Measurements from ENCODE around the gene MGAM2. TPM values are rescaled to one million over a fixed set of nuclear protein-coding genes. Genes with fewer than 3 reads are reported as not detected.

The MGAM2 gene
- total RNA-seq (1 to 10 TPM in 1 of 2 donors, under 1 TPM in 1; 0.03 to 4.6 TPM), polyA plus RNA-seq (ENCODE audit: insufficient read length in 6 of 6) (under 1 TPM; 0.07 to 0.37 (median 0.17) TPM)
- long read RNA-seq, donor 1, result 0 reads
- long read RNA-seq, donor 2, result 0 reads
- long read RNA-seq, donor 3, result 0 reads
- long read RNA-seq, donor 4, partial matches to known transcripts, result 0 of 1 reads
- long read RNA-seq, donor 4, other reads (novel, unspliced or antisense), result 1 of 1 reads
- long read RNA-seq, donor 5, result 0 reads
- long read RNA-seq, donor 6, result 0 reads
- long read RNA-seq, donor 7, result 0 reads
- long read RNA-seq, donor 8, result 0 reads
- long read RNA-seq, donor 9, result 0 reads
- long read RNA-seq, donor 10, result 0 reads
- long read RNA-seq, donor 11, result 0 reads
- long read RNA-seq, donor 12, result 0 reads

DNA sequence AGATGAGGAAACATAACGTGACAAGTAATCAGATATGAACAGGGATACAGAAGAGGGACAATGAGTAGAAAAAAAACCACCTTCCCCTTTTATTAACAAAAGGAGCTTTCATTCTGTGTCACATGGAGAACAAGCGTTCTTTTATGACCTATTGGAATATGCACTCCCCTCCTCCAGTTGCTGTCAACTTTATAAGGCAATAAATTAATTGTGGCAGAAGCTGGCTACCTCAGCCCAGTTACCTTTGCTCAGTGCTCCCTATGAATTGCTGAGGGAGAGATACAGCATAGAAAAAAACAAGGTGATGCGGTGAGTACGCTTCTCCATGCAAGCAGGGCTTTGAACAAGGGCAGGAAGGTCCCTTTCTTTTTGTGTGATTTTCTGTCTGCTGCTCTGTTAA lies at the start of gene MGAM2:
TSS of gene MGAM2 (plus strand) at position 220 of the 400 bp plus-strand sequence. CDS start 5,156 bp downstream, outside the sequence.
- Histone ChIP-seq H3K36me3 (no peaks in the 10 kb centered on the region), H3K4me1 (peaks cover 0 to 2% of the 10 kb centered on the region in 2 donors), H3K27ac (no peak within 1 kb of the TSS), H3K9me3 (no peaks in the 10 kb centered on the region), H3K4me3 (no peak within 1 kb of the TSS), H3K27me3 (no peaks in the 10 kb centered on the region)
- ATAC-seq (no peak), DNase-seq (no peak)
- TF ChIP-seq, protein P1, sequence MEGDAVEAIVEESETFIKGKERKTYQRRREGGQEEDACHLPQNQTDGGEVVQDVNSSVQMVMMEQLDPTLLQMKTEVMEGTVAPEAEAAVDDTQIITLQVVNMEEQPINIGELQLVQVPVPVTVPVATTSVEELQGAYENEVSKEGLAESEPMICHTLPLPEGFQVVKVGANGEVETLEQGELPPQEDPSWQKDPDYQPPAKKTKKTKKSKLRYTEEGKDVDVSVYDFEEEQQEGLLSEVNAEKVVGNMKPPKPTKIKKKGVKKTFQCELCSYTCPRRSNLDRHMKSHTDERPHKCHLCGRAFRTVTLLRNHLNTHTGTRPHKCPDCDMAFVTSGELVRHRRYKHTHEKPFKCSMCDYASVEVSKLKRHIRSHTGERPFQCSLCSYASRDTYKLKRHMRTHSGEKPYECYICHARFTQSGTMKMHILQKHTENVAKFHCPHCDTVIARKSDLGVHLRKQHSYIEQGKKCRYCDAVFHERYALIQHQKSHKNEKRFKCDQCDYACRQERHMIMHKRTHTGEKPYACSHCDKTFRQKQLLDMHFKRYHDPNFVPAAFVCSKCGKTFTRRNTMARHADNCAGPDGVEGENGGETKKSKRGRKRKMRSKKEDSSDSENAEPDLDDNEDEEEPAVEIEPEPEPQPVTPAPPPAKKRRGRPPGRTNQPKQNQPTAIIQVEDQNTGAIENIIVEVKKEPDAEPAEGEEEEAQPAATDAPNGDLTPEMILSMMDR (IDR thresholded peaks at IDR 0.05), result no peak
- intact Hi-C loops (cut with DNase I), result no loop called here

DNA sequence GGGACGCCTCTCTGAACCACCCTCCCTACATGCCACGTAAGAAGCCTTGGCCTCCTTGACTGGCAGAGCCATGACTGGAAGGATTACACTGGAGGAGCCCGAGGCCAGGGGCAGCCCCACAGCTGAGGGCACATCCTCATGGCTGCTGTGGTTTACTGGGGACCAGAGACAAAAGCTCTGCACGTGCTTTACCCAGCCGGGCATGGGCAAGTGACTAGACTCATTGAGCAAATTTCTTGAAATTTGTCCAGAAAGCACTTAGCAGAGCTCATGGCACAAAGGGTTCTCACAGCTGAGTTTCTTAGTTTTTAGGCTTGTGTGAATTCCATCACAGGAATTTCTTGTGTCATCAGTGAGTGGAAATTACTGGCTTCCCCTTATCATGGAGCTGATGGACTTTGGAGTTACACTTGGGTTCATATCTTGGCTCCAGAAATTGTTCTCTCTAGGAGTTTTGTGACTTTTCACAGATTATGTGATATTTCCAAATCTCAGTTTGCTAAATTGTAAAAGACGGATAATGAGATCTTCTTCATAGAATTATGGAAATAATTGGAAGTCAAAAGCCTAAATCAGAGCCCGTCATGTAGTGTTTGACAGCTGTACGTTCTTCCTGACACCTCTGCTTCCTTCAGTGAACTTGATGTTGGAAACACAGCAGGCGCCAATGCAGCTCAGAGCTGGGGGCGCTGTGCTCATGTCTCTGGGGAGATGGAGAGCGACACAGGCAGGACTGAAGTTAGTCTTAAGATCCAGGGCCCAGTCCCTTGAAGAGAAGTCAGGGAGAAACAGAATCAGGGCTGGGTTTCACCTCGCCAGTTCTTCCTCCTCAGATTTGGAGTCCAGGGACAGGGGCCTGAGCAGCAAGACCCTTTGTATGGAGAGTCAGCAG lies 47.7 kb upstream of the MGAM2 start:
- TF ChIP-seq, protein P1 (IDR thresholded peaks at IDR 0.05), result no peak
- Histone ChIP-seq H3K27me3 (no peaks in the 10 kb centered on the region), H3K9me3 (no peaks in the 10 kb centered on the region), H3K4me1 (no peaks in the 10 kb centered on the region), H3K27ac (no peak overlapping the region), H3K36me3 (peaks cover 0 to 49% of the 10 kb centered on the region in 2 donors), H3K4me3 (no peak overlapping the region)
- DNase-seq, result no peak
- ATAC-seq, result no peak
- intact Hi-C loops (cut with DNase I), result no loop called here

DNA sequence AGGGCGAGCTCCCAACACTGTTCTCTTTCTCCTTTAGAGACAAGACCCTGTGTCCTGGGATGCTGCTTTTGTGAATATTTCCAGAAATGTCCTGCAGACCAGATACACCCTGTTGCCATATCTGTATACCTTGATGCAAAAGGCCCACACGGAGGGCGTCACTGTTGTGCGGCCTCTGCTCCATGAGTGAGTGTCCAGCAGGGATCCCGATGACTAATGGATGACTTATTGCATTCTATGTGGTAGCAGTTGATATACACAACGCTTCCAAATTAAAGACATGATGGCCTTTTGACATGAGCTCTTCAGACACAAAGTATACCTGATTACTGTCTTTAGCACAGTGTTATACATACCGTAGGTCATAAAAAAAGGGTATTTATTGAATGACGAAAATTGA lies 45.0 kb upstream of the MGAM2 start:
- no peaks in the 10 kb centered on the region for H3K9me3 ChIP-seq
- ATAC-seq (no peak), DNase-seq (no peak)
- TF ChIP-seq, protein P1 (IDR thresholded peaks at IDR 0.05), result no peak
- H3K4me3 ChIP-seq, result no peak overlapping the region
- H3K36me3 ChIP-seq, result peaks cover 0 to 33% of the 10 kb centered on the region in 2 donors
- no peak overlapping the region for H3K27ac ChIP-seq
- intact Hi-C loops (cut with DNase I), result no loop called here
- no peaks in the 10 kb centered on the region for H3K27me3 ChIP-seq
- H3K4me1 ChIP-seq, result no peaks in the 10 kb centered on the region

DNA sequence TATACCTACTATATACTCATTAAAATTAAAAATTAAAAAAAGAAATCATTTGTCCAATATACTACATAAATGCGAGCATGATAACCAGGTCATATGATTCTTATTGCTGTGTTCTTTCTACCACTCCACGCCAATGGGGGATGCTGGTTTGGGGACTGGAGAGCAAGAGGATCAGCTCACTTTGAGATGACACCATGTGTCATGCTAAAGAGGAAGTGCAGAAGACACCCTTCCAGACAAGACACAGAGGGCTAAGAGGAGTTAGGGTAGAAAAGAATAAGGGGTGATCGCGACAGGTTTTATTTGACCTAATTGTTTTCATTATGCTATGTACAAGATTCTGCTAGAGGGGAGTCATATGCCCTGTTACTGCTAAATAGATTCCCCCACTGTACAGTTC lies 33.8 kb upstream of the MGAM2 start:
- no peak overlapping the region for H3K27ac ChIP-seq
- H3K27me3 ChIP-seq, result no peaks in the 10 kb centered on the region
- peaks cover 0 to 44% of the 10 kb centered on the region in 2 donors for H3K36me3 ChIP-seq
- no peak for DNase-seq
- H3K9me3 ChIP-seq, result no peaks in the 10 kb centered on the region
- TF ChIP-seq, protein P1 (IDR thresholded peaks at IDR 0.05), result no peak
- no peak for ATAC-seq
- no peak overlapping the region for H3K4me3 ChIP-seq
- no peaks in the 10 kb centered on the region for H3K4me1 ChIP-seq
- intact Hi-C loops (cut with DNase I), result no loop called here

DNA sequence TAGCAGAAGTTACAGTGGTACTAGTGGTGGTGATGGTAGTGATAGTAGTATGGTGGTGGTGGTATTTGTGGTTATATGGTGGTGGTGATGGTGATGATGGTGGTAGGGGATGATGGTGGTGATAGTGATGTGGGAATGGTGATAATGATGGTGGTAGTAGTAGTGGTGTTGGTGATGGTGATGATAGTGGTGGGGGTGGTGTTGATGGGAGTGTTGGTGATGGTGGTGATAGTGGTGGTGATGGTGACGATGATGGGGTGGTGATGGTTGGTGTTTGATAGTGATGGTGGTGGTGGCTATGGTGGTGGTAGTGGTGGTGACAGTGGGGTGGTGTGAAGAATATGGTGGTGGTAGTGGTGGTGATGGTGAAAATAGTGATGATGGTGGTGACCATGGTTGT lies 27.9 kb upstream of the MGAM2 start:
- H3K27me3 ChIP-seq, result no peaks in the 10 kb centered on the region
- H3K27ac ChIP-seq, result no peak overlapping the region
- peaks cover 0 to 52% of the 10 kb centered on the region in 2 donors for H3K36me3 ChIP-seq
- ATAC-seq, result no peak
- no peaks in the 10 kb centered on the region for H3K9me3 ChIP-seq
- TF ChIP-seq, protein P1 (IDR thresholded peaks at IDR 0.05), result no peak
- H3K4me1 ChIP-seq, result no peaks in the 10 kb centered on the region
- no peak for DNase-seq
- intact Hi-C loops (cut with DNase I), result no loop called here
- no peak overlapping the region for H3K4me3 ChIP-seq

Data from left lung (tissue), 14 donors.